SK-N-SH (cell line): ENCODE data around the gene IMMP1L. TPM values are rescaled to one million over a fixed set of nuclear protein-coding genes. Genes with fewer than 3 reads are reported as not detected.

Experiments used
- CTCF ChIA-PET: fragments of 300-600, 350-600 bp; formaldehyde crosslinking; extraction: SDS; loops from one replicate; lab custom pipeline; 2021; lab: Yijun Ruan, JAX
- POLR2A ChIA-PET: fragments of 350-600 bp; sonication (Branson Sonifier 250); formaldehyde crosslinking; extraction: SDS; loops from one replicate; lab custom pipeline; 2020; ENCODE audit warnings: antibody characterized with exemption, inconsistent platforms; lab: Yijun Ruan, JAX
- DNase-seq: peaks from one replicate; pipeline ENCODE4 v3.0.0; 2012
- H2AFZ ChIP-seq: fragments of 200-600 bp; sonication (generic); 2 replicates; pipeline ENCODE4 v1.8.1; 2016; ENCODE audit warnings: antibody characterized with exemption, mild to moderate bottlenecking, low read depth
- H3F3A ChIP-seq: fragments of 200-600 bp; sonication (generic); replicated peaks from 2 replicates; pipeline ENCODE3; 2016; ENCODE audit warnings: antibody characterized with exemption, mild to moderate bottlenecking; ENCODE audit not compliant: insufficient read depth
- H3K27ac ChIP-seq, 2 experiments: fragments of 200-500 bp in 1 of 2; fragments of 200-600 bp in 1 of 2; sonication (Bioruptor generic) in 1 of 2; sonication (generic), shearing (Covaris generic) in 1 of 2; 2 replicates each; pipeline versions ENCODE4 v1.5.1 to v1.6.1; 2014 to 2016; ENCODE audit warnings: low read depth in 2 of 2, inconsistent platforms in 1 of 2, low read length in 1 of 2, mild to moderate bottlenecking in 1 of 2, mixed read lengths in 1 of 2
- H3K27me3 ChIP-seq: fragments of 200-600 bp; sonication (generic), shearing (Covaris generic); 2 replicates; pipeline ENCODE4 v1.6.1; 2016; ENCODE audit warnings: mixed run types; ENCODE audit not compliant: insufficient read depth
- H3K36me3 ChIP-seq, 2 experiments: fragments of 200-500 bp in 1 of 2; fragments of 200-600 bp in 1 of 2; sonication (Bioruptor generic) in 1 of 2; sonication (generic) in 1 of 2; replicated peaks in 1 of 2; 2 replicates each; pipeline versions ENCODE3 to v1.5.1; 2014 to 2016; ENCODE audit warnings: low read length in 1 of 2, mild to moderate bottlenecking in 1 of 2; ENCODE audit not compliant: insufficient read depth in 2 of 2, control insufficient read depth in 1 of 2
- H3K4me1 ChIP-seq, 2 experiments: fragments of 200-500 bp in 1 of 2; fragments of 200-600 bp in 1 of 2; sonication (Bioruptor generic) in 1 of 2; sonication (generic), shearing (Covaris generic) in 1 of 2; 2 replicates each; pipeline versions ENCODE4 v1.5.1 to v1.6.1; 2014 to 2016; ENCODE audit warnings: low read depth in 1 of 2, low read length in 1 of 2, mixed run types in 1 of 2; ENCODE audit not compliant: insufficient read depth in 2 of 2, control insufficient read depth in 1 of 2
- H3K4me2 ChIP-seq: fragments of 200-600 bp; sonication (generic), shearing (Covaris generic); 2 replicates; pipeline ENCODE4 v1.6.1; 2017; ENCODE audit warnings: mixed run types
- H3K4me3 ChIP-seq, 2 experiments: fragments of 200-500 bp in 1 of 2; fragments of 200-600 bp in 1 of 2; sonication (Bioruptor generic) in 1 of 2; sonication (generic), shearing (Covaris generic) in 1 of 2; 2 replicates each; pipeline versions ENCODE4 v1.5.1 to v1.8.1; 2014 to 2016; ENCODE audit warnings: low read depth in 2 of 2, inconsistent platforms in 1 of 2, low read length in 1 of 2, mild to moderate bottlenecking in 1 of 2, mixed read lengths in 1 of 2, moderate library complexity in 1 of 2
- H3K79me2 ChIP-seq: fragments of 200-600 bp; sonication (generic); 2 replicates; pipeline ENCODE4 v1.8.1; 2017; ENCODE audit warnings: mild to moderate bottlenecking; ENCODE audit not compliant: insufficient read depth
- H3K9ac ChIP-seq: fragments of 200-600 bp; sonication (generic); 2 replicates; pipeline ENCODE4 v1.6.1; 2017; ENCODE audit warnings: mixed run types
- H3K9me2 ChIP-seq: fragments of 200-600 bp; sonication (generic); 2 replicates; pipeline ENCODE4 v1.6.1; 2017; ENCODE audit warnings: mixed run types
- H3K9me3 ChIP-seq: fragments of 200-600 bp; sonication (generic); 2 replicates; pipeline ENCODE4 v1.6.1; 2017; ENCODE audit warnings: mixed run types, mild to moderate bottlenecking, moderate library complexity
- H4K20me1 ChIP-seq: fragments of 200-600 bp; sonication (generic); 2 replicates; pipeline ENCODE4 v1.6.1; 2017; ENCODE audit warnings: mild to moderate bottlenecking, mixed run types; ENCODE audit not compliant: insufficient read depth
- ELF1 ChIP-seq: IDR thresholded peaks from 2 replicates; pipeline ENCODE4 v1.4.0; 2012
- EP300 ChIP-seq, 2 experiments: IDR thresholded peaks; 2 replicates each; pipeline versions ENCODE4 v1.4.0 to v1.6.1; 2012; ENCODE audit warnings: borderline replicate concordance in 1 of 2, low read depth in 1 of 2, low read length in 1 of 2
- EZH2phosphoT487 ChIP-seq: fragments of 200-600 bp; sonication (generic); IDR thresholded peaks from 2 replicates; pipeline ENCODE4 v1.6.1; 2017; ENCODE audit warnings: low read depth, mixed run types, mild to moderate bottlenecking, antibody characterized with exemption, moderate library complexity, borderline replicate concordance
- FOSL2 ChIP-seq: IDR thresholded peaks from 2 replicates; pipeline ENCODE4 v1.4.0; 2012; ENCODE audit warnings: low read depth, mild to moderate bottlenecking, moderate library complexity, borderline replicate concordance
- FOXM1 ChIP-seq: IDR thresholded peaks from 2 replicates; pipeline ENCODE4 v1.4.0; 2012; ENCODE audit warnings: low read depth, mild to moderate bottlenecking
- GABPA ChIP-seq: IDR thresholded peaks from 2 replicates; pipeline ENCODE4 v1.4.0; 2012; ENCODE audit warnings: low read depth, mild to moderate bottlenecking
- MEF2A ChIP-seq: IDR thresholded peaks from 2 replicates; pipeline ENCODE4 v1.4.0; 2012; ENCODE audit warnings: low read depth, borderline replicate concordance
- MXI1 ChIP-seq: IDR thresholded peaks from 2 replicates; pipeline ENCODE4 v1.6.1; 2012; ENCODE audit warnings: mild to moderate bottlenecking, low read depth, low read length, improper control_type of control experiment
- NRF1 ChIP-seq: IDR thresholded peaks from 2 replicates; pipeline ENCODE4 v1.6.1; 2012; ENCODE audit warnings: low read depth, mild to moderate bottlenecking, low read length
- POLR2AphosphoS5 ChIP-seq: IDR thresholded peaks from 2 replicates; pipeline ENCODE4 v1.6.1; 2012; ENCODE audit warnings: low read depth, low read length
- RCOR1 ChIP-seq: fragments of 150-350 bp; IDR thresholded peaks from 2 replicates; pipeline ENCODE4 v1.6.1; 2017; ENCODE audit warnings: antibody characterized with exemption, low read length
- RFX5 ChIP-seq: IDR thresholded peaks from 2 replicates; pipeline ENCODE4 v1.6.1; 2012; ENCODE audit warnings: mild to moderate bottlenecking, improper control_type of control experiment, low read length
- RXRA ChIP-seq: IDR thresholded peaks from 2 replicates; pipeline ENCODE4 v1.4.0; 2012; ENCODE audit warnings: low read depth, mild to moderate bottlenecking, borderline replicate concordance
- SMC3 ChIP-seq: IDR thresholded peaks from 2 replicates; pipeline ENCODE4 v1.6.1; 2012; ENCODE audit warnings: low read depth, low read length, improper control_type of control experiment
- TAF1 ChIP-seq: IDR thresholded peaks from 2 replicates; pipeline ENCODE4 v1.6.1; 2012; ENCODE audit warnings: low read depth, mild to moderate bottlenecking, low read length, moderate library complexity, borderline replicate concordance
- TCF12 ChIP-seq: IDR thresholded peaks from 2 replicates; pipeline ENCODE4 v1.4.0; 2012
- YY1 ChIP-seq: IDR thresholded peaks from 2 replicates; pipeline ENCODE4 v1.4.0; 2012; ENCODE audit warnings: low read depth, mild to moderate bottlenecking
- WGBS: methylation state at CpG from one replicate; pipeline ENCODE4 v1.1.6; 2017; ENCODE audit warnings: low lambda C conversion rate; 5-methylcytosine and 5-hydroxymethylcytosine counted together
- polyA plus RNA-seq, 3 experiments: library from polyadenylated mRNA; depleted of rRNA; stranded (reverse); fragments of >200 nt; gene quantifications; 2 replicates each; pipeline ENCODE4 v1.2.3, GENCODE V29; 2012
- TF ChIP-seq, protein P1 (sequence below): fragments of 150-350 bp; IDR thresholded peaks from 2 replicates; pipeline ENCODE4 v1.6.1; 2017; ENCODE audit warnings: antibody characterized with exemption, low read length, low read depth, borderline replicate concordance
- TF ChIP-seq, protein P2 (sequence below): fragments of 150-350 bp; IDR thresholded peaks from 2 replicates; pipeline ENCODE4 v1.6.1; 2016; ENCODE audit warnings: mild to moderate bottlenecking, low read depth, low read length
- TF ChIP-seq, protein P3 (sequence below): IDR thresholded peaks from 2 replicates; pipeline ENCODE4 v1.4.0; 2012; ENCODE audit warnings: low read depth, borderline replicate concordance
- TF ChIP-seq, protein P4 (sequence below): IDR thresholded peaks from 2 replicates; pipeline ENCODE4; 2012

IMMP1L gene
- polyA plus RNA-seq, 1 of the 3 experiments (the other 2 are of a cell fraction) = 40.9 TPM

DNA sequence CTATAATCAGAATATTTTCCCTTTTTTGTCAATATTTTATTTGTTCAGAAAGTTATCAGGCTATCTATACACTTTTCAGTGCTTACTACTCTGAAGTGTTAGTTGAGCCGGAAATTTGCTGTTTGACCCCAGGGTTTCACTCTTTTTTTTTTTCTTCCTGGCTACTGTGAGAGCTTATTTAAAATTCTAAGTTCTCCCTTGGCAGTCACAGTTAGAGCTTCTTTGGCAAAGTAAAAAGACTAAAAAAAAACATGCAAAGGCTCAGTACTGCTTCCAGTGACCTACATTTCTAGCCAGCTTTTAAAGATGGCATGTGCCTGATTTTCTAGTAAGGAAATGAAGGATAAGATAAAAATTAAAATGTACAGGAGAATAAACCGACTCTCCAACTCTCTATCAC, 48.6 kb upstream of the IMMP1L start:
- no peak overlapping the region for H3K4me2 ChIP-seq
- no peaks in the 10 kb centered on the region for H3K27me3 ChIP-seq
- H3K4me3 ChIP-seq = no peak overlapping the region
- POLR2A ChIA-PET = no interaction called here
- no peak for TF ChIP-seq MEF2A
- TF ChIP-seq, all 33 proteins: peak for 0
- Histone ChIP-seq H3K36me3 (no peaks in the 10 kb centered on the region), H3F3A (peaks cover 3% of the 10 kb centered on the region), H3K79me2 (no peaks in the 10 kb centered on the region), H3K9me2 (no peaks in the 10 kb centered on the region), H2AFZ (no peak overlapping the region), H3K9me3 (no peaks in the 10 kb centered on the region; the same call in 1 of the 2 replicates), H3K4me1 (peaks cover 0 to 3% of the 10 kb centered on the region in 2 experiments; a peak in 1 of 4 replicates), H3K9ac (no peak overlapping the region), H4K20me1 (no peaks in the 10 kb centered on the region), H3K27ac (no peak overlapping the region)
- WGBS = 87% methylated on average over 2 of the region's 2 CpGs
- DNase-seq = no peak
- CTCF ChIA-PET = no interaction called here

DNA sequence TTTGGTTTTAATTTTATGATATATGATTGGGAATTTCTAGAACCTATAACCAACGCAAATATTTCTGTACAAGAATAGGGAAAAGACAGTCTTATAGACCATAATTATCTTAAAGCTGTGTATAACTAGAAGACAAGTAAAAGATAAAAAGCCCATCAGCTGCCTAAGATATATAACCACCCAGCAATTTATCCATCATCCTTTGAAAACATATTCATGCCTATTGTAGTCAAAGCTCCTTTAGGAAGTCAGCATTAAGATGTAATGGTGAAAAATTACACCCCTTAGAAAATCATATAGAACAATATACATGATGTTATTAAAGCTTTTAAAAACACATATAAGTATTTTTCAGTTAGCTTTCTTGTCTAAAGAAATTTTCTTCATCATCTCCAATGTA, 46.5 kb upstream of the IMMP1L start:
- CTCF ChIA-PET = interaction anchor here (0.6 kb wide), 1 partner anchor 86 kb away, joined by 3 read pairs; no protein-coding TSS in a partner anchor
- POLR2A ChIA-PET = no interaction called here

DNA sequence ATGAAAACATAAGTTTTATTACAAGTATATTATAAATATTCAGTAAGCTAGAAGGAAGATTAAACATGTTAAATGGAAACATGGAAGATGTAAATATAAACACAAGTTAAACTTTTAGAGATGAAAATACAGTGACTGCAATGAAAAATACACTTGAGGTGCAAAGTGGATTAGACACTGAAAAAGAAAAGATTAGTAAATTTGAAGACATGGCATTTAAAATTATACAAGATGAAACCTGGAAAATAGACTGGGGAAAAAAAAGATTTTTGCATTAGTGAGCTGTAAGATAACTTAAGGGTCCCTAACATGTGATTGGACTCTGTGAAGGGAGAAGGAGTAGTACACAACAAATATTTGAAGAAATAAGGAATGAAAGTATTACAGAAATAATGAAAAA, 33.4 kb upstream of the IMMP1L start:
- Histone ChIP-seq H3F3A (no peaks in the 10 kb centered on the region), H3K36me3 (peaks cover 4 to 10% of the 10 kb centered on the region in 2 experiments), H3K9me3 (no peaks in the 10 kb centered on the region; the same call in 1 of the 2 replicates), H4K20me1 (no peaks in the 10 kb centered on the region), H3K9ac (no peak overlapping the region), H3K27ac (no peak overlapping the region), H3K27me3 (no peaks in the 10 kb centered on the region), H3K4me1 (no peaks in the 10 kb centered on the region), H3K4me3 (no peak overlapping the region), H3K79me2 (no peaks in the 10 kb centered on the region), H2AFZ (no peak overlapping the region), H3K9me2 (no peaks in the 10 kb centered on the region), H3K4me2 (no peak overlapping the region)
- POLR2A ChIA-PET = no interaction called here
- CTCF ChIA-PET = no interaction called here
- no peak for DNase-seq
- no peak for TF ChIP-seq FOXM1
- no peak for TF ChIP-seq SMC3
- TF ChIP-seq, protein P1, sequence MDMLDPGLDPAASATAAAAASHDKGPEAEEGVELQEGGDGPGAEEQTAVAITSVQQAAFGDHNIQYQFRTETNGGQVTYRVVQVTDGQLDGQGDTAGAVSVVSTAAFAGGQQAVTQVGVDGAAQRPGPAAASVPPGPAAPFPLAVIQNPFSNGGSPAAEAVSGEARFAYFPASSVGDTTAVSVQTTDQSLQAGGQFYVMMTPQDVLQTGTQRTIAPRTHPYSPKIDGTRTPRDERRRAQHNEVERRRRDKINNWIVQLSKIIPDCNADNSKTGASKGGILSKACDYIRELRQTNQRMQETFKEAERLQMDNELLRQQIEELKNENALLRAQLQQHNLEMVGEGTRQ = no peak
- no peak for TF ChIP-seq TCF12
- no peak for TF ChIP-seq NRF1
- TF ChIP-seq, protein P2, sequence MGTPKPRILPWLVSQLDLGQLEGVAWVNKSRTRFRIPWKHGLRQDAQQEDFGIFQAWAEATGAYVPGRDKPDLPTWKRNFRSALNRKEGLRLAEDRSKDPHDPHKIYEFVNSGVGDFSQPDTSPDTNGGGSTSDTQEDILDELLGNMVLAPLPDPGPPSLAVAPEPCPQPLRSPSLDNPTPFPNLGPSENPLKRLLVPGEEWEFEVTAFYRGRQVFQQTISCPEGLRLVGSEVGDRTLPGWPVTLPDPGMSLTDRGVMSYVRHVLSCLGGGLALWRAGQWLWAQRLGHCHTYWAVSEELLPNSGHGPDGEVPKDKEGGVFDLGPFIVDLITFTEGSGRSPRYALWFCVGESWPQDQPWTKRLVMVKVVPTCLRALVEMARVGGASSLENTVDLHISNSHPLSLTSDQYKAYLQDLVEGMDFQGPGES = no peak
- no peak for TF ChIP-seq TAF1
- no peak for TF ChIP-seq YY1
- TF ChIP-seq RCOR1 = no peak
- TF ChIP-seq, protein P3, sequence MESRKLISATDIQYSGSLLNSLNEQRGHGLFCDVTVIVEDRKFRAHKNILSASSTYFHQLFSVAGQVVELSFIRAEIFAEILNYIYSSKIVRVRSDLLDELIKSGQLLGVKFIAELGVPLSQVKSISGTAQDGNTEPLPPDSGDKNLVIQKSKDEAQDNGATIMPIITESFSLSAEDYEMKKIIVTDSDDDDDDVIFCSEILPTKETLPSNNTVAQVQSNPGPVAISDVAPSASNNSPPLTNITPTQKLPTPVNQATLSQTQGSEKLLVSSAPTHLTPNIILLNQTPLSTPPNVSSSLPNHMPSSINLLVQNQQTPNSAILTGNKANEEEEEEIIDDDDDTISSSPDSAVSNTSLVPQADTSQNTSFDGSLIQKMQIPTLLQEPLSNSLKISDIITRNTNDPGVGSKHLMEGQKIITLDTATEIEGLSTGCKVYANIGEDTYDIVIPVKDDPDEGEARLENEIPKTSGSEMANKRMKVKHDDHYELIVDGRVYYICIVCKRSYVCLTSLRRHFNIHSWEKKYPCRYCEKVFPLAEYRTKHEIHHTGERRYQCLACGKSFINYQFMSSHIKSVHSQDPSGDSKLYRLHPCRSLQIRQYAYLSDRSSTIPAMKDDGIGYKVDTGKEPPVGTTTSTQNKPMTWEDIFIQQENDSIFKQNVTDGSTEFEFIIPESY = no peak
- TF ChIP-seq FOSL2 = no peak

More for the DNA sequence above, 46.5 kb upstream of the IMMP1L start:
- no peaks in the 10 kb centered on the region for H3K27me3 ChIP-seq
- no peaks in the 10 kb centered on the region for H4K20me1 ChIP-seq
- H3K9me2 ChIP-seq = no peaks in the 10 kb centered on the region
- no peaks in the 10 kb centered on the region; the same call in 1 of the 2 replicates for H3K9me3 ChIP-seq
- no peak overlapping the region for H3K4me2 ChIP-seq
- 81% methylated on average over 1 of the region's 1 CpG for WGBS
- TF ChIP-seq ELF1 (no peak), FOSL2 (no peak), RXRA (no peak), EZH2phosphoT487 (no peak), GABPA (no peak), MXI1 (no peak), NRF1 (no peak), RFX5 (no peak), RCOR1 (no peak), POLR2AphosphoS5 (no peak), EP300 (IDR thresholded peaks at IDR 0.05; ENCODE audit: borderline replicate concordance in 1 of 2, low read depth in 1 of 2, low read length in 1 of 2) (no peak), MEF2A (no peak)
- TF ChIP-seq, protein P4, sequence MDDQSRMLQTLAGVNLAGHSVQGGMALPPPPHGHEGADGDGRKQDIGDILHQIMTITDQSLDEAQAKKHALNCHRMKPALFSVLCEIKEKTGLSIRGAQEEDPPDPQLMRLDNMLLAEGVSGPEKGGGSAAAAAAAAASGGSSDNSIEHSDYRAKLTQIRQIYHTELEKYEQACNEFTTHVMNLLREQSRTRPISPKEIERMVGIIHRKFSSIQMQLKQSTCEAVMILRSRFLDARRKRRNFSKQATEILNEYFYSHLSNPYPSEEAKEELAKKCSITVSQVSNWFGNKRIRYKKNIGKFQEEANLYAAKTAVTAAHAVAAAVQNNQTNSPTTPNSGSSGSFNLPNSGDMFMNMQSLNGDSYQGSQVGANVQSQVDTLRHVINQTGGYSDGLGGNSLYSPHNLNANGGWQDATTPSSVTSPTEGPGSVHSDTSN = no peak
- no peak overlapping the region for H3K9ac ChIP-seq
- no peak overlapping the region for H3K4me3 ChIP-seq
- H3K27ac ChIP-seq = no peak overlapping the region
- H3F3A ChIP-seq = peaks cover 3% of the 10 kb centered on the region
- H3K4me1 ChIP-seq = peaks cover 0 to 9% of the 10 kb centered on the region in 2 experiments; a peak in 1 of 4 replicates
- no peak for DNase-seq
- H3K36me3 ChIP-seq = no peaks in the 10 kb centered on the region
- no peak overlapping the region for H2AFZ ChIP-seq
- H3K79me2 ChIP-seq = no peaks in the 10 kb centered on the region
